SU-DHL-6 (cell line): ENCODE measurements around the gene DNAH9.

Experiments used
- H2AFZ ChIP-seq: fragments of 200-600 bp; sonication (generic); 2 replicates; pipeline ENCODE4 v1.6.1; 2014; ENCODE audit warnings: low read depth, mild to moderate bottlenecking, moderate library complexity, mixed read lengths, antibody characterized with exemption, low read length; ENCODE audit not compliant: severe bottlenecking
- H3F3A ChIP-seq: fragments of 200-600 bp; shearing (Covaris generic); 2 replicates; pipeline ENCODE4 v1.6.0; 2016; ENCODE audit warnings: antibody characterized with exemption, mild to moderate bottlenecking; ENCODE audit not compliant: insufficient read depth
- H3K27ac ChIP-seq: fragments of 200-600 bp; sonication (generic); 2 replicates; pipeline ENCODE4 v1.5.1; 2016; ENCODE audit warnings: low read depth, mild to moderate bottlenecking, low read length, moderate library complexity, mixed read lengths
- H3K27me3 ChIP-seq: fragments of 200-600 bp; sonication (generic), shearing (Covaris generic); 2 replicates; pipeline ENCODE4 v1.6.0; 2014; ENCODE audit warnings: mild to moderate bottlenecking, low read length
- H3K36me3 ChIP-seq: fragments of 200-600 bp; sonication (generic); 2 replicates; pipeline ENCODE4 v1.6.1; 2014; ENCODE audit warnings: mild to moderate bottlenecking, low read length, mixed read lengths
- H3K4me2 ChIP-seq: fragments of 300-600, 200-600 bp; shearing (Covaris generic), sonication (generic); 2 replicates; pipeline ENCODE4 v1.6.0; 2014; ENCODE audit warnings: low read length, low read depth, mild to moderate bottlenecking; ENCODE audit not compliant: poor library complexity, severe bottlenecking
- H3K4me3 ChIP-seq: fragments of 200-600 bp; sonication (generic); 2 replicates; pipeline ENCODE4 v1.5.1; 2014; ENCODE audit warnings: antibody characterized with exemption, low read length, mild to moderate bottlenecking, mixed read lengths; ENCODE audit not compliant: insufficient read depth, poor library complexity, severe bottlenecking
- H3K79me2 ChIP-seq: fragments of 200-600 bp; sonication (generic); 2 replicates; pipeline ENCODE4 v1.6.1; 2014; ENCODE audit warnings: mild to moderate bottlenecking, low read length, moderate library complexity; ENCODE audit not compliant: insufficient read depth
- H3K9ac ChIP-seq: fragments of 200-600 bp; sonication (generic); 2 replicates; pipeline ENCODE4 v1.7.0; 2014; ENCODE audit warnings: mild to moderate bottlenecking, low read length
- H3K9me2 ChIP-seq: fragments of 200-600 bp; sonication (generic); replicated peaks from 2 replicates; pipeline ENCODE4 v1.6.1; 2014; ENCODE audit warnings: low read length; ENCODE audit not compliant: insufficient read depth
- H3K9me3 ChIP-seq: fragments of 200-600 bp; sonication (generic); 2 replicates; pipeline ENCODE4 v1.6.1; 2014; ENCODE audit warnings: low read length, mixed read lengths; ENCODE audit not compliant: insufficient read depth
- H4K20me1 ChIP-seq: fragments of 200-600 bp; sonication (generic); 2 replicates; pipeline ENCODE4 v1.6.1; 2014; ENCODE audit warnings: low read depth, mild to moderate bottlenecking, antibody characterized with exemption, low read length, moderate library complexity, mixed read lengths
- CTCF ChIP-seq: fragments of 200-600 bp; sonication (generic); IDR thresholded peaks from one replicate; pipeline ENCODE4 v1.5.1; 2017; ENCODE audit warnings: antibody characterized with exemption, mild to moderate bottlenecking, low read length, moderate library complexity; ENCODE audit not compliant: insufficient read depth, poor library complexity, severe bottlenecking
- EZH2phosphoT487 ChIP-seq: fragments of 200-600 bp; sonication (generic), shearing (Covaris generic); conservative IDR thresholded peaks from 2 replicates; pipeline ENCODE4 v1.6.1; 2018; ENCODE audit warnings: mild to moderate bottlenecking, antibody characterized with exemption, low read length, moderate library complexity, mixed read lengths

DNAH9 gene

GRCh38 chr17:11690681-11691080 is 92.4 kb downstream of the DNAH9 start:
- Histone ChIP-seq H3K9me3 (no peaks in the 10 kb centered on the region), H2AFZ (no peak overlapping the region), H3K4me2 (no peak overlapping the region), H3F3A (no peaks in the 10 kb centered on the region), H3K9me2 (no peaks in the 10 kb centered on the region), H3K27me3 (no peaks in the 10 kb centered on the region), H3K27ac (no peak overlapping the region), H3K79me2 (no peaks in the 10 kb centered on the region), H4K20me1 (no peaks in the 10 kb centered on the region), H3K9ac (no peak overlapping the region), H3K36me3 (no peaks in the 10 kb centered on the region), H3K4me3 (no peak overlapping the region)
- TF ChIP-seq CTCF (no peak), EZH2phosphoT487 (no peak)

- Histone ChIP-seq H3K36me3 (no peaks in the 10 kb centered on the region), H3K9me3 (no peaks in the 10 kb centered on the region), H3K4me3 (no peak overlapping the region), H3K9me2 (no peaks in the 10 kb centered on the region), H3K4me2 (no peak overlapping the region), H3K27ac (no peak overlapping the region), H3K79me2 (no peaks in the 10 kb centered on the region), H2AFZ (no peak overlapping the region), H3K9ac (no peak overlapping the region), H4K20me1 (no peaks in the 10 kb centered on the region), H3F3A (no peaks in the 10 kb centered on the region), H3K27me3 (no peaks in the 10 kb centered on the region)
- TF ChIP-seq EZH2phosphoT487 (no peak), CTCF (no peak)
These were observed 94.4 kb downstream of the DNAH9 start for GRCh38 chr17:11692688-11693087.

GRCh38 chr17:11693284-11693683 is 95.0 kb downstream of the DNAH9 start:
- no peak overlapping the region for H3K27ac ChIP-seq
- H3K27me3 ChIP-seq = no peaks in the 10 kb centered on the region
- no peak overlapping the region for H3K4me2 ChIP-seq
- no peaks in the 10 kb centered on the region for H3F3A ChIP-seq
- H3K9me2 ChIP-seq = no peaks in the 10 kb centered on the region
- H3K4me3 ChIP-seq = no peak overlapping the region
- no peaks in the 10 kb centered on the region for H3K9me3 ChIP-seq
- TF ChIP-seq EZH2phosphoT487 = no peak
- TF ChIP-seq CTCF = no peak
- H4K20me1 ChIP-seq = no peaks in the 10 kb centered on the region
- H2AFZ ChIP-seq = no peak overlapping the region
- no peaks in the 10 kb centered on the region for H3K79me2 ChIP-seq
- no peak overlapping the region for H3K9ac ChIP-seq
- H3K36me3 ChIP-seq = no peaks in the 10 kb centered on the region

- Histone ChIP-seq H3K27me3 (no peaks in the 10 kb centered on the region), H3K9ac (no peak overlapping the region), H3K79me2 (no peaks in the 10 kb centered on the region), H4K20me1 (no peaks in the 10 kb centered on the region), H3K9me2 (no peaks in the 10 kb centered on the region), H3K4me3 (no peak overlapping the region), H3K9me3 (no peaks in the 10 kb centered on the region), H3F3A (no peaks in the 10 kb centered on the region), H2AFZ (no peak overlapping the region), H3K36me3 (no peaks in the 10 kb centered on the region), H3K27ac (no peak overlapping the region), H3K4me2 (no peak overlapping the region)
- TF ChIP-seq EZH2phosphoT487 (no peak), CTCF (no peak)
These were observed 102.4 kb downstream of the DNAH9 start for GRCh38 chr17:11700668-11701067.
